SK-N-MC (cell line): Measurements from ENCODE around the gene MAFG.

Source experiments
- DNase-seq: peaks from one replicate; pipeline ENCODE4 v3.0.0-alpha.2; 2011; ENCODE audit warnings: low read depth, low spot score
- H3K27ac ChIP-seq: fragments of 200-600 bp; sonication (generic); 2 replicates; pipeline ENCODE4 v1.5.1; 2016; ENCODE audit warnings: mixed run types
- H3K36me3 ChIP-seq: fragments of 200-600 bp; sonication (generic); 2 replicates; pipeline ENCODE4 v1.6.1; 2017; ENCODE audit warnings: antibody characterized with exemption, low read length, mixed read lengths; ENCODE audit not compliant: insufficient read depth
- H3K4me3 ChIP-seq: fragments of 200-600 bp; sonication (generic); 2 replicates; pipeline ENCODE4 v1.5.1; 2016
- H3K9ac ChIP-seq: fragments of 200-600 bp; sonication (generic); 2 replicates; pipeline ENCODE4 v1.8.0; 2017; ENCODE audit warnings: mixed run types, mixed read lengths; ENCODE audit not compliant: insufficient read length
- H3K9me3 ChIP-seq: fragments of 200-600 bp; sonication (generic); 2 replicates; pipeline ENCODE4 v1.6.1; 2017; ENCODE audit warnings: low read depth, mild to moderate bottlenecking, antibody characterized with exemption, low read length, moderate library complexity, mixed read lengths
- EZH2 ChIP-seq: fragments of 200-600 bp; sonication (generic); IDR thresholded peaks from one replicate; pipeline ENCODE4 v1.6.1; 2017; ENCODE audit warnings: antibody characterized with exemption
- FOXP2 ChIP-seq: optimal IDR thresholded peaks from 2 replicates; pipeline ENCODE3; 2011; ENCODE audit warnings: mild to moderate bottlenecking, moderate library complexity; ENCODE audit not compliant: insufficient read depth; ENCODE audit errors: extremely low read length, control extremely low read depth
- POLR2AphosphoS5 ChIP-seq: IDR thresholded peaks from 2 replicates; pipeline ENCODE4 v1.6.1; 2012; ENCODE audit warnings: mild to moderate bottlenecking, low read depth, low read length, borderline replicate concordance

The MAFG gene

GRCh38 chr17:81900181-81900820 is 27.2 kb downstream of the MAFG start:
- Histone ChIP-seq H3K36me3 (peaks cover 19% of the 10 kb centered on the region; the same call in 1 of the 2 replicates), H3K9ac (no peak overlapping the region), H3K9me3 (no peaks in the 10 kb centered on the region), H3K4me3 (no peak overlapping the region), H3K27ac (peak overlapping the region; percentile 62)
- no peak for TF ChIP-seq EZH2
- TF ChIP-seq FOXP2 = no peak
- no peak; the same call in 1 of the 2 replicates for TF ChIP-seq POLR2AphosphoS5
- no peak for DNase-seq

GRCh38 chr17:81899514-81900166 is 27.9 kb downstream of the MAFG start:
- H3K27ac ChIP-seq = peak overlapping the region; percentile 62
- TF ChIP-seq EZH2 = no peak
- no peak for TF ChIP-seq POLR2AphosphoS5
- no peak for TF ChIP-seq FOXP2
- no peak overlapping the region for H3K4me3 ChIP-seq
- H3K9me3 ChIP-seq = no peaks in the 10 kb centered on the region
- no peak overlapping the region for H3K9ac ChIP-seq
- no peak for DNase-seq
- peaks cover 22% of the 10 kb centered on the region; the same call in 1 of the 2 replicates for H3K36me3 ChIP-seq

GRCh38 chr17:81898885-81899284 is 28.6 kb downstream of the MAFG start:
- no peak overlapping the region; the same call in 1 of the 2 replicates for H3K27ac ChIP-seq
- no peak for DNase-seq
- H3K9ac ChIP-seq = no peak overlapping the region
- H3K9me3 ChIP-seq = no peaks in the 10 kb centered on the region
- H3K36me3 ChIP-seq = peaks cover 25% of the 10 kb centered on the region; the same call in 1 of the 2 replicates
- no peak overlapping the region for H3K4me3 ChIP-seq
- TF ChIP-seq FOXP2 = no peak

- no peak for DNase-seq
- Histone ChIP-seq H3K4me3 (no peak overlapping the region), H3K36me3 (peaks cover 25% of the 10 kb centered on the region; the same call in 1 of the 2 replicates), H3K9ac (no peak overlapping the region), H3K27ac (peak overlapping the region; percentile 7; the same call in 1 of the 2 replicates), H3K9me3 (no peaks in the 10 kb centered on the region)
- no peak for TF ChIP-seq POLR2AphosphoS5
- no peak for TF ChIP-seq EZH2
- TF ChIP-seq FOXP2 = no peak
Measured at GRCh38 chr17:81898029-81898866, 29.3 kb downstream of the MAFG start.

DNA sequence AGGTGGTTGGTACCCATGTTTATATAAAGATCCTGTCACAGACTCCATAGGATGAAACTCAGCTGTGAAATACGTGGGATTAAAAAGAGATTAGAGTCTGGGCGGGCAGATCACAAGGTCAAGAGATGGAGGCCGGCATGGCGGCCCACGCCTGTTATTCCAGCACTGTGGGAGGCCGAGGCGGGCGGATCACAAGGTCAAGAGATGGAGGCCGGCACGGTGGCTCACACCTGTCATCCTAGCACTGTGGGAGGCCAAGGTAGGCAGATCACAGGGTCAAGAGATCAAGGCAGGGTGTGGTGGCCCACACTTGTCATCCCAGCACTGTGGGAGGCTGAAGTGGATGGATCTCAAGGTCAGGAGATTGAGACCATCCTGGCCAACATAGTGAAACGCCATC is 32.1 kb downstream of the MAFG start:
- no peak for TF ChIP-seq FOXP2
- TF ChIP-seq EZH2 = no peak
- TF ChIP-seq POLR2AphosphoS5 = no peak
- no peak for DNase-seq
- peaks cover 27% of the 10 kb centered on the region for H3K36me3 ChIP-seq

DNA sequence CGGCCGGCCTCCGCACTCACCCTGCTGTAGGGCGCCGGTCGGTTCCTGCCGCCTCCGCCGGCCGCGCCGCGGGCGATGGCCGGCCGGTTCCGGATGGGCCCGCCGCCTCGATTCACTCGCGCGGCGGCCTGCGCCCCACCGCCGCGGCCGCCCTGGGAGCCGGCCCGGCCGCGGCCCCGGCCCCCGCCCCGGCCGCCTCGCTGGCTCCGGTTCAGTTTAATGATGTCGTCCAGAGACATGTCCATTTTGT is 36.3 kb downstream of the MAFG start:
- peak overlapping the region; percentile 93 for H3K9ac ChIP-seq
- H3K36me3 ChIP-seq = peaks cover 55% of the 10 kb centered on the region
- peak overlapping the region; percentile 80 for H3K4me3 ChIP-seq
- DNase-seq = no peak
- TF ChIP-seq FOXP2 (no peak), EZH2 (no peak), POLR2AphosphoS5 (no peak)
- H3K27ac ChIP-seq = peak overlapping the region; percentile 85
- no peaks in the 10 kb centered on the region for H3K9me3 ChIP-seq

More for the DNA sequence above, 32.1 kb downstream of the MAFG start:
- H3K27ac ChIP-seq = no peak overlapping the region
- H3K9me3 ChIP-seq = no peaks in the 10 kb centered on the region
- no peak overlapping the region for H3K9ac ChIP-seq
- H3K4me3 ChIP-seq = no peak overlapping the region

DNA sequence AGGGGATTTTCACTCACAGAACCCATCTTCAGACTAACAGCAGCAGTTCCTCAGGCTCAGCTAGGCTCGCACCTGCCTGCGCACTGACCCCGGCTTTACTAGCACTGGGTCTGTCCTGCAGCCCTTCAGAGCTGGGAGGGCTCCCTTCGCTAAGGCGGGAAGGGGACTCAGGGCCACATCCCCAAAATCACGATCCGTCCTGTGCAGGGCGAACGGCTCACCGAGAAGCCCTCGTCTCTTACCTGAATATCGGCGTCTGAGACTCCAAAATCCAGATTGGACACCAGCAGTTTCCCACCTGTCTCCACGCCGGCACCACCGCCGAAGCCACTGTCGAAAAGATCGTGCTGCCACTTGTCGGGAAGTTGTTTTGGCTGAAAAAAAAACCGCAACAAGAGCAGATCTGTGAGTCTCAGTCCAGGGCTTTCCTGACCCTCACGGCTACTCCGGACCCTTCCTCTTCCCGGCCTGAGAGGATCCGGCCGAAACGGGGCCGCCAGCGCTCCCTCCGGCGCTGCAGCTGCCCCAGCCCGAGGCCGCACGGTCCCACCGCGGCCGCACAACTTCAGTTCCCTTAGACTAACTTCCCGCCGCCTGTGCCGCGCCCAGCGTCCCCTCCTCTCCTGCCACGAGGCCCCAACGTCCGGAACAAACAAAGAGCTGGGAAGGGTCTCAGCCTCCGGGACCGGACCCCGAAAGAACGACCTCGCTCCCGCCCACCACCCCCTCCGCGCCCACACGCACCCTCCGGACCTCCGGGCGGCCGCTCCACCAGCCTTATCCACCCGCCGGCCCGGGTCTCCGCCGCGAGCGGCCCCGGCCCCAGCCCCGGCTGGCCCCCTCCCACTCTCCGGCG is 36.9 kb downstream of the MAFG start:
- DNase-seq = no peak
- TF ChIP-seq POLR2AphosphoS5 (no peak), EZH2 (no peak), FOXP2 (no peak)

GRCh38 chr17:81889602-81890001 is 37.9 kb downstream of the MAFG start:
- TF ChIP-seq EZH2 (no peak), FOXP2 (no peak), POLR2AphosphoS5 (no peak)
- no peak for DNase-seq
- H3K9ac ChIP-seq = peak overlapping the region; percentile 93
- H3K4me3 ChIP-seq = peak overlapping the region; percentile 80
- no peaks in the 10 kb centered on the region for H3K9me3 ChIP-seq
- H3K27ac ChIP-seq = peak overlapping the region; percentile 85; the same call in 1 of the 2 replicates
- peaks cover 63% of the 10 kb centered on the region for H3K36me3 ChIP-seq

More for the DNA sequence above, 36.9 kb downstream of the MAFG start:
- Histone ChIP-seq H3K4me3 (peak overlapping the region; percentile 80), H3K9me3 (no peaks in the 10 kb centered on the region), H3K27ac (peak overlapping the region; percentile 85), H3K36me3 (peaks cover 58% of the 10 kb centered on the region), H3K9ac (peak overlapping the region; percentile 93)
